HS-27A (cell line): ENCODE measurements around the gene ZNF689.
A peak's percentile ranks its signal among the peaks of the same experiment; 100 is the strongest.
"Not testable (repeated sequence)": the region's sequence is repeated elsewhere in the genome, so short reads cannot be mapped to it uniquely, and the experiment has no call there.

ENCODE experiments used
- DNase-seq: peaks from one replicate; pipeline ENCODE4 v3.0.0-alpha.2; 2012; ENCODE audit warnings: low read depth, missing footprints

ZNF689 gene

DNA sequence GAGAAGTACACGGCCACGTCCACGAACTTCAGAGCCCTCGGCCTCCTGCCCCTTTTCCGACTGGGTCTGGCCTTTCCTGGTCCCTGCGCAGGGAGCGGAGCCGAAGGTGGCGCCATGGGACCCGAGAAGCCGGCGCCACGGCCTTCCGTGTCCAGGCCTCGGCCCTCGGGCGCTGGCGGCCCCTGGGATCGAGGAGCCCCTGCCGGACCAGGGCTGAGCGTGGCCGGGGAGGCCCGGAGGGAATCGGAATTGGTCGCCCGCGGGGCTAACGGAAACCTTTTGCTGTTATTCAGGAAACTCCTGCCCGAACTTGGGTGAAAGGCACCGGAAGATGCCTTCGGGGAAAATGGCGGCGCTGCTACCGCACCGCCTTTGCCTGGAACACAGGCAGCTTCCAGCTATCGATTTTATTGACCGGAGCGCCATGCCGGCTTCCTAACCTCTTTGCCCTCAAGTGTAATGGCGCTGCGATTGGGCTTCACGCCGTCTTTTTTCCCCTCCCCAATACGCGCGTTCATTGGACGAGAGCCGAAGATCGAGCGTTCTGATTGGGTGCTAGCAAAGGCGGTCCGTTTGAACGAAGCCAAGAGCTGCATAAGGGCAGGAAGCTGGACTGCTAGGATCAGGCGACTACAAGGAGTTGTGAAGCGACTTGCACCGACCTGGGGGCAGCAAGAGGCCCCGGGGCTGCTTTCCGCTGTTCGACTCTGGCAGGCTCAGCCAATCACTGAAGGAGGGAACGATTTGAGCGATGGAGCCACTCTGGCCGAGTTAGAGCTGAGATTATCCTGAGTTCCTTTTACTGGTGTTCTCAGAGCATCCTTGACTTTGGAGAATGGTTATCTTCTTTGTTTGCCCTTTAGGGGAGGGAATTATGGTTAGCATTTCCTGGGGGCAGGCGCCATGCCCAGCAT lies at the start of gene ZNF689:
TSS of gene ZNF689 (minus strand) at position 464 of the 914 bp plus-strand sequence. CDS start at position 116, 348 bp downstream.
- peak; percentile 97 for DNase-seq

DNA sequence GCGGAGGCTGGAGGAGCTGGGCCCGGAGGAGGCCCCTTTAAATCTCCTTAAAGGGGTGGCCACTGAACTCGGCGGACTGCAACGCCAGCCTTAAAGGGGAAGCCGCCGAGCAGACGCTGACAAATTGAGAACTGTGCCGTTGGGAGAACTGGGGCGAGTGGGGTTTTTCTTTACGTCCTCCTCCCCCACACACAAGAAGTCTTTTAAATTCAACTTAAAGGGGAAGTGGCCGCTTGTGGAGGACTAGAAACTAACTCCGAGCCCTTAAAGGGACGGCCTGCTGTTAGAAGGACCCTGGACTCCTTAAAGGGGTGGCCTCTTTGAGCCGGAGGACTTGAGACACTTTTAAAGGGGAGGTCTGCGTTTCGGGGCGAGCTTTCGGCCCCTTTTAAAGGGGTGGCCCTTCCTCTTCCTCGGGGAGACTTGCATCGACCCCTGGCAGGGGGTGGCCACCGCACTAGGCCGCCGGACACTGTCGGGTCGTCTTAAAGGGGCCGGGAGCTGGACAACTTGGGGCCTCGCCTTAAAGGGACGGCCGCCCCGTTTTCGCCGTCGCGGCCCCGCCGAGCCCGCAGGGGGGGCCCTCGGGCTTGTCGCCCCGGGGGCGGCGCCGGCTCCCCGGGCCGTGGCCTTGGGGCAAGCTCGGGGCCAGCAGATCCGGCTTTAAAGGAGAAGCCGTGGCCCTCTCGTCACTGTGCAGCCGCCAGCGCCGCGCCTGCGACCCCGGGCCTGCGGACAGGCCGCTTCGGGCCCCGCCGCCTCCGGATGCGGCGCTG lies 48.7 kb upstream of the ZNF689 start:
- peak; percentile 90 for DNase-seq

DNA sequence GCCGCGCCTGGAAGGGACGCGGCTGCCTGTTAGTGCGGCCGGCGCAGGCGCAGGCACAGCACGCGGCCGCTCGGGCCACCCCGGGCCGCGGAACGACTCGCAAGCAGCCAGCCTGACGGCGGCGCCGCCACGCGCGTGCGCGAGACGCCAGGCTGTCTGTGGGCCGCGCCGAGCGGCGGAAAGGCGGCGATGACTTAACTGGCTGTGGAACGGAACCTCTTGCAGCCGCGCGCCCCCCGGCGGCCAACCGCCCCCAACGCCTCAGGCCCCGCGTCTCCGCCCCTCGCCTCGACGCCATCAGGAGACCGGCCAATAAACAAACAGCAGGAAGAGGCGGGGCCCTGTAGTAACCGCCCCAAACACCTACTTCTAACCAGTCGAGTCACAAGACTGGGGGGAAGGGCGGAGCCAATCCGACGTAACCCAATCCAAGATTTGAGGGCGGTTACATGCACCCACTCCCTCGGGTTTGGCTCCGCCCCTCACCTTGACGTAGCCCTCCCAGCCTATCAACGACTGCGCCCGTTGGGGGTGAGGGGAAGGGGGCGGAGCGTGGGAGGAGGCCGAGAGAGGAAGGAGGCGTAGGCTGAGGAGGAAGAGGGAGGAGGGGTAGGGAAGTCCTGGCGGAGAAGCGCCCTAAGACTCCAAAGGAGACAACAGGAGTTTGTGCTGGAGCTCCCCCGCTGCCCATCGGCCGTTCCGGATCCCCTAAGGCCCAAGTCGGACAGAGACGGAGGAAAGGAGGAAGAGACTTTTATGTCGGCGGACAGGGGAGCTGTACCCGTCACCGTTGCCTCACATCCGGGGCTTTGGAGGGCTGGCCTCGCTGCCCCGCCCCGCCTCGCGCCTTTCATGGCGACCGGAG lies 47.9 kb upstream of the ZNF689 start, which contains the start of gene FBRS:
TSS of gene FBRS (plus strand) at position 566 of the 865 bp plus-strand sequence. CDS start 1,088 bp downstream, outside the sequence.
- peak; percentile 99 for DNase-seq

DNA sequence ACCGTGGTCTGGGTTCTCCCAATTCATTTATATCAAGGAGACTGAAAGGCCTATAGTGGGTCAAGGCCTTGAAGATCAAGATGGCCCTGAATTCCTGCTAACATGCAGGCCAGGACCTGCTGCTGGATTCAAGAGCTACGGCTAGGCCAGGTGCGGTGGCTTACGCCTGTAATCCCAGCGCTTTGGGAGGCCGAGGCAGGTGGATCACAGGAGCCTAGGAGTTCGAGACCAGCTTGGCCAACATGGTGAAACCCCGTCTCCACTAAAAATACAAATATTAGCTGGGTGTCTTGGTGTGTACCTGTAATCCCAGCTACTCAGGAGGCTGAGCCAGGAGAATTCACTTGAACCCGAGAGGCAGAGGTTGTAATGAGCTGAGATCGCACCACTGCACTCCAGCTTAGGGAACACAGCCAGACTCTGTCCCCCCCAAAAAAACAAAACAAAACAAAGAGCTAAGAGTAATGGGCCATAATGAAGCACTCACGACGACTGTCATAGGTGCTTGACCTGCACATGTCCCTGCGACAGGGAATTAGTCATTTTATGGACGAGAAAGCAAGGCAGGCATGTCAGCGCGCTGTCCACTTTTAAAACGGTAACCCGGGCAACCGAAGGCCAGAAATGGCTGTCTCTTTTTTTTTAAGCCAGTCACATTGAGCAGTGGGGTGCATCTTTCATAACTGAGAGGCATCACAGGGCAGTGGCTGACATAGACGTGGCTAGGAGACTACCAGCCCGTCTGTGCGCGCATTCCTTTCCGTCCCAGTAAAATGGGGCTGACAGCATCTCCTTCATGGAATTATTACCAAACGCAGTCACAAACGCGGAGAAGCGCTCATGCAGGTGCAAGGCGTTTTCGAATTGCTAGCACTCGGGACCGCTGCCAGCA lies 47.0 kb upstream of the ZNF689 start:
- no peak for DNase-seq

DNA sequence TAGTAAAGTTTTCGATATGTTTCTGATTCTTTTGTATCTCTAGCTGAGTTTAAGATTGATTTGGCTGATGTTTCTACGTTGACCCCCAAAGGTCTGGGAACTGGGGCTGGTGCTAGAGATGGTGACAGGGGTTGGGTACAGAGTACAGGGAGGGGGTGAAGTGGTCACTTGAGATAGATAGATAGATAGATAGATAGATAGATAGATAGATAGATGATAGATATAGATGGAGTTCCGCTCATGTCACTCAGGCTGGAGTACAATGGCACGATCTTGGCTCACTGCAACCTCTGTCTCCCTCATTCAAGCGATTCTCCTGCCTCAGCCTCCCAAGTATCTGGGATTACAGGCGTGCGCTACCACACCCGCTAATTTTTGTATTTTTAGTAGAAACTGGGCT lies 46.2 kb upstream of the ZNF689 start:
- no peak for DNase-seq

DNA sequence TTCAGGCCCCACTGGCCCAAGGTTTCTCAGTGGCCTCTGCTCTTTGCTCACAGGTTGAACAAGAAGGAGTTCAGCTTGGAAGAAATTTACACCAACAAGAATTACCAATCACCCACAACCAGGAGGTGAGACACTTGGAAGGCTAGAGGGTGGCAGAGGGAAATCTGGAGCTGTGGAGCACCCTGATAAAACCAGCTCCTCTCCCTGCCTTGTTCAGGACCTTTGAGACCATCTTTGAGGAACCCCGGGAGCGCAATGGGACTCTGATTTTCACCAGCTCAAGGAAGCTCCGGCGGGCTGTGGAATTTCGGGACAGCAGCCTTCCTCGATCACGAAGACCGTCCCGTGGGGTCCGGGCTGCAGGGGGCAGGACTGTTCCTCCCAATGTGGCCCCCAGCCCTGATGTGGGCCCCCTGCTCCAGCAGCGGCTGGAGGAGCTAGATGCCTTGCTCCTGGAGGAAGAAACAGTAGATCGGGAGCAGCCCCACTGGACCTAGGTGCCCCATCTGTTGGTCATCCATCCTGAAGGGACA lies 45.7 kb upstream of the ZNF689 start:
- no peak for DNase-seq

DNA sequence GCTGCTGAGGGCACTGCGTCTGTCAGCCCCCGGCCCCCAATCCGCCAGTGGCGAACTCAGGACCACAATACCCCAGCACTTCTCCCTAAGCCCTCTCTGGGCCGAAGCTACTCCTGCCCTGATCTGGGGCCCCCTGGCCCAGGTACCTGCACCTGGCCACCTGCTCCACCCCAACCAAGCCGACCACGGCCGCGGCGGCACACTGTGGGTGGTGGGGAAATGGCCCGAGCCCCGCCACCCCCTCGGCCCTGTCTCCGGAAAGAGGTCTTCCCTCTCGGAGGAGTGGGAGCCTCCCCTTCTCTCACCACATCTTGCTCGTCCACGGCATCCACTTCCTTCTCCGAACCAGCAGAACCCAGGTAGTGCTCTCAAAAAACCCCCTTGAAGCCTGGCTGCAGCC lies 44.7 kb upstream of the ZNF689 start:
- no peak for DNase-seq

DNA sequence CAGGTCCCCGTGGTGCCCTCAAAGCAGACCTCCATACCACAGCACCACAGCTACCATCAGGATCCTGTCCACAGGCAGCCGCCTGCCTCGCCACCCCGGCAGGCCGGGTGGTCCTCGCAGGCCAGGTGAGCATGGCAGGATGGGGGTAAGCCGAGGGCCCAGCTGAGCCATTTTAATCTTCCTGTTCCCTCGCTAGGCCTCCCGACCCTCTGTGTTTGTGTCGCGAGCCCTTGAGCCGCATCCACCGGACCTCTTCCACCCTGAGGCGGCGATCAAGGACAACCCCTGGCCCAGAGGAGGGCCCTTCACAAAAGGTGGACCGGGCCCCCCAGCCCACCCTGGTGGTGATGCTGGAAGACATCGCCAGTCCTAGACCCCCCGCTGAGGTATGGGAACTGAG lies 42.5 kb upstream of the ZNF689 start:
- no peak for DNase-seq

DNA sequence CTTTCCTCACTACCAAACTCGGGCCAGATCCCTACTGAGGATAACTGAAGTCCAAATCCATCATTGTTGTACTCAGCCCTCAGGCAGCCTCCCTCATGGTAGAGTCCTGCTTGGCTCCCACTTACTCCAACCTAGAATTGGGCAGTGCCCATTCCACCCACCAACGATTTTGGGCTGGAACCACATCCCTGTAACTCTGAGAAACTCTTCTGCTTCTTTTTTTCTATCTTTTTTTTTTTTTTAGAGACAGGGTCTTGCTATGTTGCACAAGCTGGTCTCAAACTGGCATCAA lies 41.8 kb upstream of the ZNF689 start:
- DNase-seq: no peak

DNA sequence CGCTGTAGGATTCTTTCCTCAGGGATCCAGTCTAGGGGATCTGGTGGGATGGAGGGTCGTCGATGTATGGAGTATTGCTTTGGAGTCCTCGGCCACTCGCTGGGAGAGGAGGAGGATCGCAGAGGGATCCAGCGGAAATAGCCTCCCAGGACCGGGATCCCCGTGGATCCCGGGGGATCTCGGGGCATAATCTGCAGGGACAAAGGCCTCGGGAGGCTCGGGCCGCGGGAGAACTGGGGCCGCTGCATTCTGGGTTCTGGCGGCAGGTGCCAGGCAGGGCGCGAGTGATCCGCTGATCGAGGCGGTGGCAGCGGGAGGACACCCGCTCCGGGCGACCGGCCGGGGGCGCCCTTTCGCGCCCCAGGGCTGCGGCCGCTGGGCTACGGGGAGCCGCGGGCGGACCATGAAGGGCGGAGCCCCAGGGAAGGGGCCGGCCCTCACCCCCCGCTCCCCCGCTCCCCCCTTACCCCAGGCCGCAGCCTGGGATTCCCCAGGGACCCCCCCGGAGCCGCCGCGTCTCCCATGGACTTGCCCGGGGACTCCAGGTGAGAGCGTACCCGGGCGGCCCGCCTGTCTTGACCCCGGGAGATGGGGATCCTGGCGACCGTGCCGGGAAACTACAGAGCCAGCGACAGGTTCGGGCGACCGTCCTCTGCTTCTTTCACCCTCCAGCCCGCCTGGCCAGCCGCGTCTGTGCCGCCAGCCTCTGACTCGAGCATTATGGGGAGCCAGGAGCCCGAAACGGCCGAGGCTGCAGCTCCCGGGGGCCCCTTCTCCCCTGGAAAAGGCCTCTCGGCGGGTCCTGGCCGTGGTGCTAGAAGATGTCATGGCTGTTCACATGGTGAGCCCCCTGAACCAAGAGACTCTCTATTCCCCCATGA lies 41.2 kb upstream of the ZNF689 start:
- no peak for DNase-seq

DNA sequence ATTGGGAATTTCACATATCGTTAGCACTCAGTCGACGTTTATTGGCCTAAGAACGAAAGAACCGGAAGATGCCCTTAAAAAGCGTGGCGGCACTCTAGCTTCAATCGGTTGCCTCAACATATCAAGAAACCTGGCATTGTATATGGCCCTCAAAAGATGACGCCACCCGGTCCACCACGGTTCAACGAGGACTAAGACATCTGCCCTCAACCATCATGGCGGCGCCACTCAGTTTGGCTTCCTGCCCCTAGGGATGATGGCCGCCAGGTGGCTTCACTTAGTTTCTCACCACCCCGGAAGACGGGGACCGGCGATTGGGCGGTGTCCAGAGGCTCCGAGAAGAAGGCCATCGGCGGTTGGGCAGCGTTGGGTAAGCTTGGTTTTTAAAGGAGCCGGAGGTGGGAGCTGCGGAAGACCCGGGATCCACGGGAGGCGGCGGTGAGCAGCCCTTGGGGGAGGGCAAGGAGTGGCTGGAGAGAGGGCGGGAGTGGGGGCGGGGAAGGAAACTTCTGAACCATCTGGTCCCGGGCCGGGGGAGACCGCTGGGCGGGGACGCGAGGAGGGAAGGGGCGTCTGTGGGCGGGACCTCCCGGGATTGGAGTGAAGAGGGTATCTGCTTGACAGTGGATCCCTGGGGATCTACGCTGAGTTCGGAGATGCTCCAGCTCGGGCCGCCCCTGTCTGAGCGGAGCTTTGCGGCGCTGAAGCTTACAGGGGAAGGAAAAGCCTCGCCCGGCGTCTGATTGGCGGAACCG lies 40.4 kb upstream of the ZNF689 start, which contains the start of gene PRR14:
TSS of gene PRR14 (plus strand) at position 592 of the 755 bp plus-strand sequence. CDS start 686 bp downstream, outside the sequence.
- DNase-seq: peak; percentile 98

DNA sequence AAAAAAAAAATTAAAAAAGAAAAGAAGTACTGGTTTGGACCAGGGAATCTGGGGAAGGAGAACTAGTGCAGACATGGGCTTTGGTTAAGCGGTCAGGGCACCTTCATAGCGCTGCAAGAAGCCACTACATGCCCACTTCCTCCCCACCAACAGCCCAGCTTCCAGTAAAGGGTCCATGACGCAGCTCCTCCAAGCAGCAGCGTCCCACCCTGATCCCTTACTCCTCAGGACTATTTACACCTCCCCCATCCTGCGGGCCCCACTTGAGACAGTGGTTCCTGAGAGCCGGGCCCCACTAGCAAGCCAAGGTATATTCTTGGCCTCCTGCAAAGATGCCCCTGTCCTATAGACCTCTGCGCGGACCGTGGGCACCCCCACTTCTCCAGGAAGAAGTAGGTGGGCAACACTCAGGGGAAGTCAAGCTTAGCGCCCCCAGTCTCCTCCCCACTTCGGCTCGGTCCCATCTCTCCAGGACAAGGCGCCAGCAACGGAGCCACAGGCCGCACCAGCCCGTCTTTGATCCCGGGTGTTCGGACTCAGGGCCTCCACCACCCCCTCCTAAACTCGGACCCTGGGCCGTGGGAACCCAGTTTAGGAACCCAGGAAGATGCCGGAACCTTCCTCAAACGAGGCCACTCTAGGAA lies 39.7 kb upstream of the ZNF689 start:
- DNase-seq: no peak

DNA sequence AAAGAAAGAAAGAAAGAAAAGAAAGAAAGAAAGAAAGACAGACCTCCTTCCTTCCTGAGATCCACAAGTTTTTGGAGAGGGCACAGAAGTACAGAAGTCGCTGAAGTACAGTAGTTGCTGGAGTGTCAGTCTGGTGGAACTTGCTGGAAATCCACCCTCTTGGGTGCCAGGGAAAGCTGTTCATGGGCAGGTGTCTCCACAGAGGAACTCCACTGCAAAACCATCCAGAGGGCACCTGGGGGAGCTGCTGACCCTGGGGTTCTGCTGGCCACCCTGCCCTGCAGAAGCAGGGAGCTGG lies 37.0 kb upstream of the ZNF689 start:
- DNase-seq: no peak

DNA sequence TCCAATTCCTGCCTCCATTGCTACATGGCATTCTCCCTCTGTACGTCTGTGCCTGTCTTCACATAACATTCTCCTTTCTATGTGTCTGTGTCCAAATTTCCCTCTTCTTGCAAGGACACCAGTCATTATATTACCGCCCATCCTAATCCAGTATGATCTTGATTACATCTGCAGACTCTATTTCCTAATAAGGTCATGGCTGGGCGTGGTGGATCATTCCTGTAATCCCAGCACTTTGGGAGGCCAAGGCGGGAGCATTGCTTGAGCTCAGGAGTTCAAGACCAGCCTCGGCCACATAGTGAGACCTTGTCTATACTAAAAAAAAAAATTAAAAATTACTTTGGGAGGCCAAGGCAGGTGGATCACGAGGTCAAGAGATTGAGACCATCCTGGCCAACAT lies 35.5 kb upstream of the ZNF689 start:
- DNase-seq: no peak

DNA sequence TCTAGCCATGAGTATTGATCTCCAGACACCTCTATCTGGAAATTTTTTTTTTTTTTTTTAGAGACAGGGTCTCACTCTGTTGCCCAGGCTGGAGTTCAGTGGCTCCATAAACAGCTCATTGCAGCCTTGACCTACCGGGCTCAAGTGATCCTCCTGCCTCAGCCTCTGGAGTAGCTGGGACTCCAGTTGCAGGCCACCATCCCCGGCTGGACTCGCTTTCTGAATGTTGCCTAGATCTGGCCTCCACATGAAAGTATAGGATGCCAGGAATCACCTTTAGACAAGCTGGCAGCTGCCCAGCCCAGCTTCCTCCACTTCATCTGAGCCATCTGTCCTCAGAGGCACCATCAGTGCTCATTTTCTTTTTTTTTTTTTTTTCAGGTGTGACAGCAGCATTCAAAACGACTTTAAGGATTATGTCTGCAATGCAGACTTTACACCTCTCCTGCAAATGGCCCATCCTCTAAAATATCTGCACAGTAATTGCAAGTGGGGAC lies 34.2 kb upstream of the ZNF689 start:
- DNase-seq: no peak

DNA sequence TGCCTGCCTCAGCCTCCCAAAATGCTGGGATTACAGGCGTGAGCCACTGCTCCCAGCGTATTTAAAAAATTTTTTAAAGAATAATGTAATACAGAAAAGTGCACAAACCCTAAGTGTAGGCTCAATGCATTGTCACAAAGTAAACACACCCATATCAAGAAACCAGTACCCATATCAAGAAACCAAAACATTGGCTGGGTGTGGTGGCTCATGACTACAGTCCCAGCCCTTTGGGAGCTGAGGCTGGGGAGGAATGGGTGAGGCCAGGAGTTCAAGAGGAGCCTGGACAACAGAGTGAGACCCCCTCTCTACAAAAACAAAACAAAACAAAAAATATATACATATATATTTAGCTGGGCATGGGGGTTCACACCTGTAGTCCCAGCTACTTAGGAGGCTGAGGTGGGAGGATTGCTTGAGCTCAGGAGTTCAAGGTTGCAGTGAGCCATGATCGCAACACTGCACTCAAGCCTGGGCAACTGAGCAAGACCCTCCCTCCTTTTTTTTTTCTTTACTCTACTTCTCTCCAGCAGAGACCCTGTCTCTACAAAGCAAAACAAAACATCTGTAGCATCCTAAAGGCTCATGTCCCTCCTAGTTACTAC lies 31.3 kb upstream of the ZNF689 start:
- DNase-seq: no peak

DNA sequence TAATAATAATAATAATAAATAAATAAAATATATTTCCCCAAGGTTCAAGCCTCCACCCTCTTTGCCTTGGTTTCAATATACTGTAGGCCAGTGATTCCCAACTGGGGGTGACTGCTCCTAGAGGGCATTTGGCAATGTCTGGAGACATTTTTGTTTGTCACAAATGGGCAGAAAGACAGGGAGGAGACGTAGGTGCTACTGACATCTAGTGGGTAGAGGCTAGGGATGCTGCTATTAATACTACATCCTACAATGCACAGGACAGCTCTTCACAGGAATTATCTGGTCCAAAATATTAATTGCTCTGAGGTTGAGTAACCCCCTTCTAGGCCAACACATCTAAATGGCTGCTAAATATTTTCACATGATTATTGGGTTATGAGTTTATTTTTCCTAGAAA lies 27.8 kb upstream of the ZNF689 start:
- no peak for DNase-seq

DNA sequence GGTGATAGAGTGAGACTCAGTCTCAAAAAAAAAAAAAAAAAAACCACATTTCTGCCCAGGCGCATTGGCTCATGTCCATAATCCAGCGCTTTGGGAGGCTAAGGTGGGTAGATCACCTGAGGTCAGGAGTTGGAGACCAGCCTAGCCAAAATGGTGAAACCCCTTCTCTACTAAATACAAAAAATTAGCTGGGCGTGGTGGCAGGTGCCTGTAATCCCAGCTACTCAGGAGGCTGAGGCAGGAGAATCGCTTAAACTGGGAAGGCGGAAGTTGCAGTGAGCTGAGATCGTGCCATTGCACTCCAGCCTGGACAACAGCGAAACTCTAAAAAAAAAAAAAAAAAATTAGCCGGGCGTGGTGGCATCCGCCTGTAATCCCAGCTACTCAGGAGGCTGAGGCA lies 26.9 kb upstream of the ZNF689 start:
- not testable (repeated sequence) for DNase-seq
